CD4-positive, alpha-beta T cell treated with Interleukin-12 subunit alpha and Interleukin-12 subunit beta, for 1 hour (primary cell): ENCODE results near the gene IGSF21.

Experiments
- DNase-seq: peaks from one replicate; pipeline ENCODE4 v3.0.0-alpha.2; 2020

The IGSF21 gene

GRCh38 chr1:18233176-18233864 is 125.7 kb downstream of the IGSF21 start:
- DNase-seq: no peak

DNA sequence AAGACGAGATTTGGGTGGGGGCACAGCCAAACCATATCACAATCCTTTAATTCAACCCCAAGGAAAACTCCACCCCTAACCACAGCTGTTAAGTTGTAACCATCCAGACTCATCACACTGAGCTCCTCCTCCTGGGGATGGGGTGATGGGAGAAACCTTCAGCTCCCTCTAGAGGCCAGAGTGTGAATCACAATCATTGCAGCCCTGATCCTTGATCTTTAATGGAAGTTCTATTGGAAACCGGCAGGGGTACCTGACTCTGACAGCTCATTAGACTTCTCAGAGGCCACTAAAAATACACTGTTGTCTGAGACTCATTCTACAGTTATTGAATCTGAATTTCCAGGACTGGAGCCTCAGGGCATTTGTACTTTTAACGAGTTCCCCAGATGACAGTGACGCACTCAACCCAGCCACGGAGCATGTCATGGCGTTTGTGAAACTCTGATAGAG is 127.2 kb downstream of the IGSF21 start:
- DNase-seq: no peak

GRCh38 chr1:18237371-18237770 is 129.8 kb downstream of the IGSF21 start:
- no peak for DNase-seq

DNA sequence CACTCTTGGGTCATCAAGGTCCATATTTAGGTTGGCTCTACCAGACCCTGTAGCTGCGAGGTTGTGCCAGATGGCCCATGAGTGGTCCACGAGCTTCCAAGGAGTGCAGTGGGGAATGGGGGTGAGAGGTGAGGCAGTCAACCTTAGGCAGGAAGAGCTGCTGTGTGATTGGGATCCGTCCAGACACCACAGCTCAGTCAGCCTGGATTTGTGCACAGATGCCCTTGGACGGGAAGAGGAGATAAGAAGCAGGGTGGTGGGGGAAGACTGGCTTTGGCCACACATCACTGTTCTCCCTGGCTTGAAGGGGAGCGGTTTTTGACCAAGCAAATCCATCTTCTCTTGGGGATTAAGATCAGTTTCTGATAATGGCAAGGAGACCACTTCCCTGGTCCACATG is 130.6 kb downstream of the IGSF21 start:
- no peak for DNase-seq

DNA sequence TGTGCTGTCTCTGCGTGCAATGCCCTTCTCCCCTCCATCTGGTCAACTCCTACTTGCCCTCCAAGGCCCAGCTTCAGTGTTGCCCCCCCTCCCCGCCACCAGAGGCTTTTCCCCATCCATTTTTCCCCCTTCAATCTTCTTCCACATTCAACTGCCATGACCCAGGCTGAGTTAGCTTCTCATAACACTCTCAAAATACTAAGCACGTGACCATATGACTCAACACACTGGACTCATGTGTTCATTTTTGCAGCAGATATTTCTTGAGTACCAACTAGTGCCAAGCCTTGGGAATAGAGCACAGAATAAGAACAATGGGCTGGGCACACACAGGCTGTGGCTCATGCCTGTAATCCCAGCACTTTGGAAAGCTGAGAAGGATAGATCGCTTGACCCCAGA is 132.1 kb downstream of the IGSF21 start:
- no peak for DNase-seq

DNA sequence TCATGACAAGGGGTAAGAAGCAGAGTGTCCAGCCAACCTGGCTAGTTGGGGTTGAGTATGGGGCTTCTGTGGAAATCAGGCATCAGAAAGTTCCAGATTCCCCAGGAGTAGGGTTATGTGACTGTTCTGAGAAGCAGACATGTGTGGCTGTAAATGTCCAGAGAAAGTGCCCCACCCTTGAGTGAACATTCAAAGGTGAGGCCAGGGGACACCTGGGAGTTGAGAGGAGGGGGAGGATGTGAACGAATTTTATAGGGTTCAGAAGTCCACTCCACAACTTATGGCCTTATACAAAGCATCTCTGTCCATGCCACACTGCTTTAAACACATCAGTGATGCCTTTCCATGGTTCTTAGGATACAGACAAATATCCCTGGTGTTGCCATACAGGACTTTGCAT is 133.3 kb downstream of the IGSF21 start:
- no peak for DNase-seq

DNA sequence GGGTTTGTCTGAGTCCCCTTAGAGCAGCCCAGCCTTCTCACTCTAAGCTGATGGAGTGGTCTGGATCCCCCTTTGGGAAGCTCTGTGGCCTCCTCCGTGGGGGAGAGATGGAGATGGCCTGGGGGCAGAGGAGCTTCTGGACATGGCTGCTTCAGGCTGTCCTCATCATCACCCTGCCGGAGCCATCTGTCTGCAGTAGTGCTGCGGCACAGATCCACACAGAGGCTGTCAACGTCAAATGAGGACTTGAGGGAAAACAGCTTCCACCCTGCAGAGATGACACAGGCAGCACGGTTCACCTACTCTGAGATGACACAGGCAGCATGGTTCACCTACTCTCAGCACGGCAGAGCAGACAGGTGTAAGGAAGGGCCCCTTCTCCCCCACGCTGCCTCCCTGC is 134.3 kb downstream of the IGSF21 start:
- no peak for DNase-seq

DNA sequence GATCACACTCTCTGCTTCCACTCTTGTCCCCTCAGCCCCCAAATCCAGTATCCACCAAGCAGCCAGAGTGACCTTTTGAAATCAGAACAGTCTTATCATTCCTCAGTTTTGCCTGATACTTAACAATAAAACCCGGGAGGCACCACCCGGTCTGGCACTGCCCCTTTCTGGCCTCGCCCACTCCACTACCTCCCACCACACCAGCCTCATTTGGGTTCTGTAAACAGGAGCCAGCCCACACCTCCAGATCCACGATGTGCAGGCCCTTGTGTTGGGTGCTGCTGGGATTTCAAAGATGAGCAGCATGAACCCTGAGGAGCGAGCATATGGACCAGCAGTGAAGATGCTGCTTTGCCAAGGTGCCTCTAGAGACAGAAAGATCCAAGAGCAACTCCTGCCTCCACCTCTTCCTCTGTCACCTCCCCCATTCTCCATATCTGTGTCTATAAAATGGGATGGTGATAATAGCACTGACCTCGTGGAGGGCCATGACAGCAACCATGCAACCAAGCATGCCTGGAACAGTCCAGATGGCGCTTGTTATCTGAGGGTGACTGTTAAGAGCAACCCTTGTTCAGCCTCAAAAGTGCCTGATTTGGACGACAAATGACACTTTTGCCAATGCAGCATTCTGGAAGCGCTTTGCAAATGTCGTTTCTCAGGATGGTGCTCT is 136.0 kb downstream of the IGSF21 start:
- DNase-seq: no peak

DNA sequence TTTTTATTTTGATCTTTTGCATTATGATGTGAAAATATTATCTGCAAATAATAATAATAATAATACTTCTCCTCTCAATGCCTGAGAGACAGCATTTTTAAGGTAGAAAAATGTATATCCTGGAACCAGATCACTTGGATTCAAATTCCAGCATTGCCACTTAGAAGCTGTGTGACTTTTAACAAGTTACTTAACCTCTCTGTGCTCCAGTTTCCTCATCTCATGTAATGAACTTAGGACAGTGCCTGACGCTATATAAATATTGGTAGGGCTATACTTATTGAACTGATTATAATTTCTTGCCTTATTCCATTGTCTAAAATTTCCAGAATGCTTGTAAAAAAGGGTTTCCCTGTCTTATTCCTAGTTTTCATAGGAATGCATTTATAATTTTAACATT is 137.2 kb downstream of the IGSF21 start:
- no peak for DNase-seq

GRCh38 chr1:18245647-18246046 is 138.0 kb downstream of the IGSF21 start:
- no peak for DNase-seq

DNA sequence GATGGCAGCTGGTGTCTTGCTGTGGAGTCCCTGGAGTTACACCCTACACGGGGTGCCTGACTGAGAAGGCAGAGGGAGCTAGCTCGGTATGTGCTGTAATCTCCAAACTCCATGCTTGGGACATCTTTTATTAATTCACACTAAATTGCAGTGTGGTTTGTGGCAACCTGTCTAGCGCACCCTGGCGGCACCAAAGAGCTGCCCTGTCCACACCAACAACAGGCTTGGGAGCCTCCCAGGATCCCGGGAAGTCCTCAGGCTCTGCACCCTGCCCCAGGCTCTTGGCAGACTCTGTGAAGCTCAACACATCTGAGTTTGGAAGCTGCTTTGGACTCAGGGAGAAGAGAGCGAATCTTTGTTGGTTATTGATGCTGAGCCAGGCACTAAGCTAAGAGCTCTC is 138.9 kb downstream of the IGSF21 start:
- no peak for DNase-seq

GRCh38 chr1:18247151-18247550 is 139.6 kb downstream of the IGSF21 start:
- no peak for DNase-seq

DNA sequence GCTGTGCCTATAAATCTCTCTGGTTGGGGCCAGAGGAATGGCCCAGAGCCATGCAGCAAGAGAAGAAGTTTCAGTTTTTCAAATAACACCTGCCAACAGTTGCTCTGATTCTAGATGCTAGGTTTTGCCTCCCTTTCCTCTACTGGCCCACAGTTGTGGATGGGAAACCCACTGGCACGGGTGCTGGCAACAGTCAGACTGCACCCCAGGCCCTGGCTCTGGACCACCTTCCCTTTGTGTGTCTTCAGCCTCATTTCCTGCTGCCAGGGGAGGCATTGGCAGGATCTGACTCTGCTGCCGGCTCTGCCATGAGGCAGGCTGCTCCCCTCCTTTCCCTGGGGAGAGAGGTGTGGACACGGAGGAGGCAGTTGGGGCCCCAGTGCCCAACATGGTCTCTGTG is 142.0 kb downstream of the IGSF21 start:
- no peak for DNase-seq

GRCh38 chr1:18253093-18253492 is 145.5 kb downstream of the IGSF21 start:
- DNase-seq: no peak

DNA sequence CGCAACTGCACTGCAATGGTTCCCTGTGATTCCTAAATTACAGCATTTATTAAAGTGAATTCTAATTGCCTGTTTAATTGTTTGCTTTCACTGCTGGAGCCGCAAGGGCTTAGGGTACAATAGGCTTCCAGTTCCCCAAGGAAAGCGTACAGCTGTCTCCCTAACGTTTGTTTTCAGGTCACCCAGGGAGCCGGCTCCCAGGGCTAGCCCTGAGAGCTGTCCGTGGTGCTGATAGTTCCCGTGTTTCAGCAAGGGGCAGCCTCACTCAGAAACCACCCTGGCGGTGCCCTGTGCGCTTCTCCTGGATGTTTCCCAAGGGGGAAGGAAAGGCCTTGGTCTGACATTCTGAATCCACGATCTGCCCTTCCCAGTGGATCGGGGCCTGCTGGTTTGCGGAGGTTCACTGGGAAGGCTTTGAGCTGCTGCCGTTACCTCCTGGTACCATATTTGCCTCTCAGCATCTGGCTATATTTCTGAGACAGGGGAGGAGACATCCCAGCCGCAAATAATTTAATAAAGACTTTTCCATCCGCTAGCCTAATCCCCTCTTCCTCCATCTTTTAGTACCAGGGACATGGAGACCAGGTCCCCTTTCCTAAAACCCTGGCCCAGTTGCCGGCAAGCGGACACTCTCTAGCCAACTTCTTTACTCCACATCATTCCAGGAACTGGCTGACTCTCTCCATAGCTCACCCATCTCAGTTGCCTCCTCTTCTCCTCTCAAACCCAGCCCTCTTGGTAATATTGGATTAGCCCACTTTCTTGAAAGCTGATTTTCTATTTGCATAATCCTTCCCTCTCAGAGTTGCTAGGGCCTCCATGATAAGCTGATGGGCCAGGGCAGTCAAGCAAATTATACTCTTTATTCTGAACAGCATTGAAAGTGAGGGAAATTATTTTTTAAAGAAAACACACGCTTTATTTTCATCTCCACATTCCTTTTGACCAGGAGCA is 149.0 kb downstream of the IGSF21 start:
- no peak for DNase-seq

DNA sequence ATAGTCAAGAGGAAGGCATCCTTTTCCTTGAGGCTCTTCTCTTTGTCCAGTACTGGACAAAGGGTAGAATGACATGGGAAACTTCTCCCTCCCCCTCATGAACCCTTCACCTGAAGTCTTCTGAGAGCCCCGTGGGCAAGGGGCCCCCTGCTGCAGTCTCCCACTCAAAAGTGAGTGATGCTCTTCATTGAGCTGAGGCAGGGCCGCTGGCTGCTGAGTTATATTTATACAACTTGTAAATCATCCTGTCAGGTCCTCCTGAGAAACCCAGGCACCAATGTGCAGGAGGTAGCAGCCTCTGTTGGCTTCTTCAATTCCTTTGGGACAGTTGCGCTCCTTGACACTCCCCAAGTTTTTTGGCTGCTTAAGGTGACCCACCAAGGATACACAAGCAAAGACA is 150.2 kb downstream of the IGSF21 start:
- no peak for DNase-seq

DNA sequence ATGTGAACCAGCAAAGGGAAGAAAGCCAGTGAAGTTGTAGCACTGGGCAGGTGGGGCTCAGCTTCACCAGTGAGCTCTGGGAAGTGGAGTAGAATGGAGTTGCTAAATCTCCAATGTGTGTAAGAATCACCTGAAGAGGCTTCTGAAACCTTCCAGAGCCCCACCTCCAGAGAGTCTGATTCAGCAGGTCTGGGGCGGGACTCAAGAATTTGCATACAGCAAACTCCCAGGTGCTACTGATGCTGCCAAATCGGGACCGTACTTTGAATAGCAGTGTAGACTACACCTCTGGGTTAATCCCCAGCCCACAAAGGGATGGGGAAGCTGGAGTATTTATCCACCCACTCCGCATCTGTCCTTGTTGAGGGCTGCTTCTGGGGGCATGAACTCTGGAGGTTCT is 154.3 kb downstream of the IGSF21 start:
- no peak for DNase-seq

DNA sequence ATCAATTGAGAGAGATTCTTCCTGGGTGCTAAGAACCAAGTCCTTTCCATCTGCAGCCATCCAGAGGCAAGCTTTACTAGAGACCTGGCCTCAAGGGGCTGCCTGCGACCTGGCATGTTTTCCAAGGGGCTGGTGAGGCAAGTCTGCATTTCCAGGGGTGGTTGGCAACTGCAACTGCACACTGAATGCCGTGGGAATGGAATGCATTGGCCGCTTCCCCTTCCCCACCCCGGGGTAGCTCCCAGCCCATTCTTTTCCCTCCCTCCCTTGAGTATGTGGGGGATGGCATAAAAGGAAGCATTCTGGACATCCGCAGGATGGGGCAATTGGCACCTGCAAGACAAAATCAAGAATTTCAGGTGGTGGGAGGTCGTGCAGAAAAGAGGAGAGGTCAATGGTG is 155.1 kb downstream of the IGSF21 start:
- no peak for DNase-seq

GRCh38 chr1:18263547-18264120 is 156.0 kb downstream of the IGSF21 start:
- no peak for DNase-seq

DNA sequence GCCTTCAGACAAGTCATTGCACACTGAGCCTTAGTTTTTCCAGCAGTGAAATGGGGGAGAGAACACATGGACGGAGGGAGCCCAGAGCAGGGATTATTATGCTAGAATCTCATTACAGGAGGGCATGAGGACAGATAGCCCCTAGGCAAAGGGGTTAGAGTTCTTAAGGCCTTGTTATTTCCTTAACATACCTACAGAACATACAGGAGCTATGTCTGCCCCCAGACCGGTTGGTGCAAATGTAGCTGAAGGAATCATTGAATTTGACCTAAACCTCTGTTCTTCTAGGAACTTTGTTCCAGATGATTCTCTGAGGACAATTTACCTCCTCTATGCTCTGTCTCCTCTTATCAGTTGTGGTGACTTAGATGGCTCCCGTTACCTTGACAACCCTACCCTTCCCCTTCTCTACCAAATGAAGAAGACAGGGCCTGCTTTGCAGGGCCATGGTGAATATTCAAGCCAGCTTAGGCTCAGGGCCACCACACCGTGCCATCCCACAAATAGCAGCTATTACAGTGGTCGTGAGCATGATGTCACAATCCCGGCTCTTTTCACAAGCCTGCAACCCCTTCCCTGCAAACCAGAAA is 156.9 kb downstream of the IGSF21 start:
- DNase-seq: no peak

- DNase-seq: no peak
Observed at GRCh38 chr1:18265641-18266040, 158.0 kb downstream of the IGSF21 start.

DNA sequence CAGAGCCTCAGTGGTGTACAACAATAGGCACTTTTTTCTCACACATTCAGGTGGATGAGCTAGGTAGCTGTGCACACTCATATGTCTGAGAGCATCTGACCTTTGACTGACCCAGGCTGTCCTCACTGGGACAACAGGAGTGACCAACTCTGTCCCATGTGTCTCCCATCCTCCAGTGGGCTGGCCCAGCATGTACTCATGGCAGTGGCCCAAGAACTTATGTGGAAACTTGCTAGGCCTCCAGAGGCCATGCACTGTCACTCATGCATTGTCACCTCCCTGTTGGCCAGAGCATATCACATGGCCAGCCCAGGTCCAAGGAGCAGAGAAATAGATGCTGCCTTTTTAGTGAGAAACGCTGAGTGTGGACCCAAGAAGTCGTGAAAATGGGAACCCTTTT is 158.8 kb downstream of the IGSF21 start:
- DNase-seq: no peak

- no peak for DNase-seq
Observed at GRCh38 chr1:18271336-18271735, 163.7 kb downstream of the IGSF21 start.
